ENCODE measurements around the gene ATP10B. TPM values are rescaled to one million over a fixed set of nuclear protein-coding genes. Genes with fewer than 3 reads are reported as not detected.

Gene ATP10B
- total and polyA plus RNA-seq, 12 donors, result 0.01 to 0.15 (median 0.04) TPM; not detected in 9

DNA sequence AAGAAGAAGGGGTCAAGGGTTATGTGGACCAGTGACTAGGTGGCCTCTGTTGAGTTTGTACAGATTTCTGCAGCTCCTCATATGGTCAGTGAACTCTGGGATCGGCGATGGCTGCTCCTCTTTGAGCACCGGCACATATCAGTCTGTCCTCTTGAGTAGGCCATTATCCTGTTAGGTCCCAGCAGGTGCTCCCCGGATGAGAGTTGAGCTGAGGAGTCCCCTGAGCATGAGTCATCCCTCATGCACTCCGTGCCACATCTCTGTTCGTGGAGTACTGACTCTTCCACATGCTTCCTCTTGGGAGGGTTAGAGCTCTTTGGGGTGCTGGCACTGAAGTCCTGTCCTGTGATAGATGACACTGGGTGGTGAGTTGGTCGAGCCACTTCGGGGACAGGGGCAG is 286.6 kb downstream of the ATP10B start:
- intact Hi-C loops (cut with DNase I), result no loop called here
- Histone ChIP-seq H3K27ac (no peak overlapping the region), H3K27me3 (no peaks in the 10 kb centered on the region), H3K4me1 (no peaks in the 10 kb centered on the region), H3K9me3 (no peaks in the 10 kb centered on the region), H3K4me3 (no peak overlapping the region), H3K36me3 (no peaks in the 10 kb centered on the region)
- no peak for ATAC-seq
- no peak for DNase-seq
- TF ChIP-seq, protein P1, sequence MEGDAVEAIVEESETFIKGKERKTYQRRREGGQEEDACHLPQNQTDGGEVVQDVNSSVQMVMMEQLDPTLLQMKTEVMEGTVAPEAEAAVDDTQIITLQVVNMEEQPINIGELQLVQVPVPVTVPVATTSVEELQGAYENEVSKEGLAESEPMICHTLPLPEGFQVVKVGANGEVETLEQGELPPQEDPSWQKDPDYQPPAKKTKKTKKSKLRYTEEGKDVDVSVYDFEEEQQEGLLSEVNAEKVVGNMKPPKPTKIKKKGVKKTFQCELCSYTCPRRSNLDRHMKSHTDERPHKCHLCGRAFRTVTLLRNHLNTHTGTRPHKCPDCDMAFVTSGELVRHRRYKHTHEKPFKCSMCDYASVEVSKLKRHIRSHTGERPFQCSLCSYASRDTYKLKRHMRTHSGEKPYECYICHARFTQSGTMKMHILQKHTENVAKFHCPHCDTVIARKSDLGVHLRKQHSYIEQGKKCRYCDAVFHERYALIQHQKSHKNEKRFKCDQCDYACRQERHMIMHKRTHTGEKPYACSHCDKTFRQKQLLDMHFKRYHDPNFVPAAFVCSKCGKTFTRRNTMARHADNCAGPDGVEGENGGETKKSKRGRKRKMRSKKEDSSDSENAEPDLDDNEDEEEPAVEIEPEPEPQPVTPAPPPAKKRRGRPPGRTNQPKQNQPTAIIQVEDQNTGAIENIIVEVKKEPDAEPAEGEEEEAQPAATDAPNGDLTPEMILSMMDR (IDR thresholded peaks at IDR 0.05), result no peak
- WGBS, 2 donors, result 69 to 73% methylated on average over 8 of the region's 8 CpGs

- TF ChIP-seq, protein P1 (IDR thresholded peaks at IDR 0.05), result no peak
- intact Hi-C loops (cut with DNase I), result no loop called here
- DNase-seq (no peak), ATAC-seq (no peak)
- no peak overlapping the region for H3K27ac ChIP-seq
- H3K36me3 ChIP-seq, result no peaks in the 10 kb centered on the region
- H3K27me3 ChIP-seq, result no peaks in the 10 kb centered on the region
- 82 to 87% methylated on average over 4 of the region's 4 CpGs for WGBS, 2 donors
- no peaks in the 10 kb centered on the region for H3K9me3 ChIP-seq
- no peaks in the 10 kb centered on the region for H3K4me1 ChIP-seq
- H3K4me3 ChIP-seq, result no peak overlapping the region
Observed at GRCh38 chr5:160556846-160557245, 295.2 kb downstream of the ATP10B start.

- TF ChIP-seq, protein P1 (IDR thresholded peaks at IDR 0.05), result no peak
- ATAC-seq, result no peak
- Histone ChIP-seq H3K4me3 (no peak overlapping the region), H3K4me1 (no peaks in the 10 kb centered on the region), H3K27me3 (no peaks in the 10 kb centered on the region), H3K27ac (no peak overlapping the region), H3K36me3 (no peaks in the 10 kb centered on the region), H3K9me3 (no peaks in the 10 kb centered on the region)
- intact Hi-C loops (cut with DNase I), result no loop called here
- DNase-seq, result no peak
- 72 to 73% methylated on average over 6 of the region's 6 CpGs for WGBS, 2 donors
Observed at GRCh38 chr5:160555971-160556631, 295.9 kb downstream of the ATP10B start.

GRCh38 chr5:160555581-160555970 is 296.4 kb downstream of the ATP10B start:
- intact Hi-C loops (cut with DNase I), result no loop called here
- 91 to 97% methylated on average over 3 of the region's 3 CpGs for WGBS, 2 donors
- no peak overlapping the region for H3K27ac ChIP-seq
- ATAC-seq (no peak), DNase-seq (no peak)
- no peaks in the 10 kb centered on the region for H3K4me1 ChIP-seq
- no peaks in the 10 kb centered on the region for H3K27me3 ChIP-seq
- no peaks in the 10 kb centered on the region for H3K9me3 ChIP-seq
- H3K4me3 ChIP-seq, result no peak overlapping the region
- no peaks in the 10 kb centered on the region for H3K36me3 ChIP-seq
- TF ChIP-seq, protein P1 (IDR thresholded peaks at IDR 0.05), result no peak
